ENCODE measurements around the gene UNC119B.

The UNC119B gene

GRCh38 chr12:120680165-120680738, 30.0 kb upstream of the UNC119B start:
- Histone ChIP-seq H3K9ac (no peak overlapping the region), H3K9me3 (ENCODE audit: control insufficient read depth, low read length) (no peaks in the 10 kb centered on the region), H3K4me3 (ENCODE audit: low read depth, low read length) (no peak overlapping the region), H3K79me2 (no peaks in the 10 kb centered on the region), H3K27ac (no peak overlapping the region), H3K4me1 (no peaks in the 10 kb centered on the region), H3K4me2 (ENCODE audit: low read length) (no peak overlapping the region), H2AFZ (no peak overlapping the region), H3K27me3 (ENCODE audit: control insufficient read depth, insufficient read depth, low read length) (no peaks in the 10 kb centered on the region), H3K36me3 (ENCODE audit: control insufficient read depth, insufficient read depth, low read length) (no peaks in the 10 kb centered on the region)
- no peak for TF ChIP-seq CTCF (IDR thresholded peaks at IDR 0.05)

- Histone ChIP-seq H3K4me3 (ENCODE audit: low read depth, low read length) (no peak overlapping the region), H3K4me2 (ENCODE audit: low read length) (no peak overlapping the region), H3K9ac (no peak overlapping the region), H2AFZ (peak overlapping the region; percentile 17), H3K79me2 (peaks cover 17% of the 10 kb centered on the region), H3K27ac (no peak overlapping the region), H3K36me3 (ENCODE audit: control insufficient read depth, insufficient read depth, low read length) (no peaks in the 10 kb centered on the region), H3K9me3 (ENCODE audit: control insufficient read depth, low read length) (no peaks in the 10 kb centered on the region), H3K27me3 (ENCODE audit: control insufficient read depth, insufficient read depth, low read length) (no peaks in the 10 kb centered on the region), H3K4me1 (peaks cover 11% of the 10 kb centered on the region)
- TF ChIP-seq CTCF (IDR thresholded peaks at IDR 0.05): no peak
Observed at GRCh38 chr12:120684523-120684932, 25.7 kb upstream of the UNC119B start.

- H3K36me3 ChIP-seq (ENCODE audit: control insufficient read depth, insufficient read depth, low read length): no peaks in the 10 kb centered on the region
- H3K27me3 ChIP-seq (ENCODE audit: control insufficient read depth, insufficient read depth, low read length): no peaks in the 10 kb centered on the region
- H3K9me3 ChIP-seq (ENCODE audit: control insufficient read depth, low read length): no peaks in the 10 kb centered on the region
- H3K4me1 ChIP-seq: peaks cover 15% of the 10 kb centered on the region
- no peak overlapping the region for H3K4me2 ChIP-seq (ENCODE audit: low read length)
- no peak for TF ChIP-seq CTCF (IDR thresholded peaks at IDR 0.05)
- peak overlapping the region; percentile 82 for H2AFZ ChIP-seq
- peak overlapping the region; percentile 84 for H3K4me3 ChIP-seq (ENCODE audit: low read depth, low read length)
- peak overlapping the region; percentile 94 for H3K27ac ChIP-seq
- no peak overlapping the region for H3K9ac ChIP-seq
- peaks cover 21% of the 10 kb centered on the region for H3K79me2 ChIP-seq
Observed at GRCh38 chr12:120685522-120685921, 24.7 kb upstream of the UNC119B start.

- H3K4me3 ChIP-seq (ENCODE audit: low read depth, low read length): peak overlapping the region; percentile 84
- peaks cover 22% of the 10 kb centered on the region for H3K4me1 ChIP-seq
- no peaks in the 10 kb centered on the region for H3K36me3 ChIP-seq (ENCODE audit: control insufficient read depth, insufficient read depth, low read length)
- no peak for TF ChIP-seq CTCF (IDR thresholded peaks at IDR 0.05)
- no peaks in the 10 kb centered on the region for H3K27me3 ChIP-seq (ENCODE audit: control insufficient read depth, insufficient read depth, low read length)
- peak overlapping the region; percentile 77 for H3K4me2 ChIP-seq (ENCODE audit: low read length)
- H3K9ac ChIP-seq: peak overlapping the region; percentile 16
- no peaks in the 10 kb centered on the region for H3K9me3 ChIP-seq (ENCODE audit: control insufficient read depth, low read length)
- H3K27ac ChIP-seq: peak overlapping the region; percentile 94
- peaks cover 26% of the 10 kb centered on the region for H3K79me2 ChIP-seq
- peak overlapping the region; percentile 82 for H2AFZ ChIP-seq
Observed at GRCh38 chr12:120686151-120686689, 24.0 kb upstream of the UNC119B start.
